Retinal pigment epithelial cell (primary cell): Measurements from ENCODE around the gene ARFGEF3.

ENCODE experiments used
- DNase-seq: peaks from one replicate; pipeline ENCODE4 v3.0.0-alpha.2; 2010; ENCODE audit warnings: low read depth
- H3K4me3 ChIP-seq: 2 replicates; pipeline ENCODE4 v1.5.1; 2011; ENCODE audit warnings: mild to moderate bottlenecking, low read length, control low read depth, moderate library complexity
- TF ChIP-seq, protein P1 (sequence below): conservative IDR thresholded peaks from 2 replicates; pipeline ENCODE4 v1.5.1; 2011; ENCODE audit warnings: low read depth, low read length, control low read depth, inconsistent platforms

The ARFGEF3 gene

DNA sequence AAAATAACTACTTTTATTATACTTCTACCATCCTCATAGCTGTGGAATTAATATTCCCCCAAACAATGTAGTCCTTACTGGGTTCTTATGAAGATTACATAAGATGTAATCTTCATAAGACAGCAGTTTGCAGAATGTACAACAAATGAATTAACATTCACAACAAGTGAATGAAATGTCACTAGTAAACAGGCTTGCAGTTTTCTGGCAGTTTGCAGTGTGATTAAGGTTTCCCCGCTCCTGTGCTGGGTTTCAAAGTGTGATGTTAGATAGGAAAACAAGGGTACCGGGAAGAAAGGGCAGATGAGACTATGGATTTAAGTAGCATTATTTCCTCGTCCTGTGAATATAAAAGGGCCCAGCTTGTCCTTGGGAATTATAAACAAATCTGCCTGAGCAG lies 22.5 kb downstream of the ARFGEF3 start:
- TF ChIP-seq, protein P1, sequence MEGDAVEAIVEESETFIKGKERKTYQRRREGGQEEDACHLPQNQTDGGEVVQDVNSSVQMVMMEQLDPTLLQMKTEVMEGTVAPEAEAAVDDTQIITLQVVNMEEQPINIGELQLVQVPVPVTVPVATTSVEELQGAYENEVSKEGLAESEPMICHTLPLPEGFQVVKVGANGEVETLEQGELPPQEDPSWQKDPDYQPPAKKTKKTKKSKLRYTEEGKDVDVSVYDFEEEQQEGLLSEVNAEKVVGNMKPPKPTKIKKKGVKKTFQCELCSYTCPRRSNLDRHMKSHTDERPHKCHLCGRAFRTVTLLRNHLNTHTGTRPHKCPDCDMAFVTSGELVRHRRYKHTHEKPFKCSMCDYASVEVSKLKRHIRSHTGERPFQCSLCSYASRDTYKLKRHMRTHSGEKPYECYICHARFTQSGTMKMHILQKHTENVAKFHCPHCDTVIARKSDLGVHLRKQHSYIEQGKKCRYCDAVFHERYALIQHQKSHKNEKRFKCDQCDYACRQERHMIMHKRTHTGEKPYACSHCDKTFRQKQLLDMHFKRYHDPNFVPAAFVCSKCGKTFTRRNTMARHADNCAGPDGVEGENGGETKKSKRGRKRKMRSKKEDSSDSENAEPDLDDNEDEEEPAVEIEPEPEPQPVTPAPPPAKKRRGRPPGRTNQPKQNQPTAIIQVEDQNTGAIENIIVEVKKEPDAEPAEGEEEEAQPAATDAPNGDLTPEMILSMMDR = no peak
- H3K4me3 ChIP-seq = no peak overlapping the region
- DNase-seq = no peak

DNA sequence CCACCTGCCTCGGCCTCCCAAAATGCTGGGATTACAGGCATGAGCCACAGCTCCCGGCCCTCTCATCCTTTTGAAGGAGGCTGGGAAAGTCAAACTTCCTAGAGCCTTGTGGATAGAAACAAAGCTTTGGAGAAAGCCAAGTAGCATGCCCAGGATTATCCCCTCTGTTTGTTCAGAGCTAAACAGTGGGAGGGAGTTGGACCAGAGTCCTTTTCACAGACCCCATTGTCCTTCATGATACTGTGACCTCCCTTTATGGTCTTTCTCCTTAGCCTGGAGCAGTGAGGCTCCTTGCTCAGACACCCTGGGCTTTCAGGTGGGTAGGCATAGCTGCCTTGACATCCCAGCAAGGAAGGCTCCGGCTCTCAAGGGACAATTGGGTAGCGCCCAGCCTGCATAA lies 25.4 kb downstream of the ARFGEF3 start:
- H3K4me3 ChIP-seq = no peak overlapping the region
- TF ChIP-seq, protein P1 = no peak
- no peak for DNase-seq

DNA sequence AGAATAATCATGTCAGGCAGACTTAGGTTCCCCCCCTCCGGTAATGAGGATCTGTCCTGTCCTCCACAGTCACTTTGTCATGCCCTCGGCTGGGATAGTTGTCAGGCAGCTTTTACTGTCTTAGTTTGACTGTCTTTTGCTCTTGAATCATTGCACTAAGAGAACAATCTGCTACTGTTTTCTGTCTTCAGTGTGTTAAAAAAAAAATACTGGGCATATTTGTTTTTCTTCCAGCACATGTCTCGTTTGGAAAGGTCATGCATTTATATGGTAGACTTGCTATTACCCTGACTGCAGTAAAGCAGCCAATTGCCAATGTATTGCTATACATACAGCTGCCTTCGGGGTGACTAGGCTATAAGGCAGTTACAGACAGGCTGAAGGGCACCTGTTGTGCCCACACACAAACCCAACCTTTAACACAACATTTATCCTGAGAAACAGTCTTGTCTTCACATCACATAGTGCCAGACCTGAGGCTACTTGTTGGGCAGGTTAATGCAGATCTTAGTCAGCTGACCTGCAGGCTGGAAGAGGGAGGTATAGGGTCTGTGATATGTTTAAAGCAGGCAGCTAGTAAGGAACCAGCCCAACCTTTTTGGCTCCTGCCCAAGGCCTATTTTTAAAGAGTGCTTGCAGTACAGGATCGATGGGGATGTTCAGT lies 26.7 kb downstream of the ARFGEF3 start:
- H3K4me3 ChIP-seq = no peak overlapping the region
- DNase-seq = no peak
- TF ChIP-seq, protein P1 = no peak

DNA sequence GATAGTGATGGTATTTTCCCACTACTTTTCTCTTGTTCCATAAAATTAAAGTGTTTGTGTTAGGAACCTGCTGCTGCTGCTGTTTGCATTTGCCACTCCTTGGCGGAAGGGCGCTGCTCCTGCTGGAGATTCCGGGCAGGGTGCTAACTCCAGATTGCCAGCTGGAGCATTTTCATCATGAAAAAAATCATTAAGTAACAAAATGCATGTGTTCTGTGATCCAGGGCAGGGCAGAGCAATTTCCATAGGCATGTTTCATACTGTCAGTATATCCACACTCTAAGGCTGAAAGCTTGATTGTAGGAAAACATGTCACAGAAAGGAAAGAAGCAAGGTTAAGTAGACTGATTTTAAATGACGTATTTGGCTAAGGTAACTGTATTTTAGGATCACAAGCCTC lies 32.5 kb downstream of the ARFGEF3 start:
- H3K4me3 ChIP-seq = no peak overlapping the region
- TF ChIP-seq, protein P1 = no peak
- DNase-seq = no peak

DNA sequence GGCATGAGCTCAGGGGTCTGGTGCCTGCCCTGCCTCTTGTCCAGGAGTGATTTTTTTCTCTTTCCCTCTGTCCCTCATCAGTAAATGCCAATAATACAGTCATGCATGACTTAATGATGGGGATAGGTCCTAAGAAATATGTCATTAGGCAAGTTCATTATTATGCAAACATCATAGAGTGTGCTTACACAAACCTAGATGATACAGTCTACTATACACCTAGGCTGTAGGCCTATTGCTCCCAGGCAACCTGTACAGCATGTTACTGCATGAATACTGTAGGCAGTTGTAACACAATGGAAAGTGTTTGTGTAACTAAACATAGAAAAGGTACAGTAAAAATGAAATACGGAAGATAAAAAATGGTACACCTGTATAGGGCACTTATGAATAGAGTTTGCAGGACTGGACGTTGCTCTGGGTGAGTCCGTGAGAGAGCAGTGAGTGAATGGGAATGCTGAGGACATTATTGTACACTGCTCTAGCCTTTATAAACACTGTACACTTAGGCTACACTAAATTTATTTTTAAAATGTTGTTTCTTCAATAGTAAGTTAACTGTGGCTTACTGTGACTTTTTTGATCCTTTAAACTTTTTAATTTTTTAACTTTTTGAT lies 34.5 kb downstream of the ARFGEF3 start:
- no peak for DNase-seq
- no peak overlapping the region for H3K4me3 ChIP-seq
- TF ChIP-seq, protein P1 = no peak

DNA sequence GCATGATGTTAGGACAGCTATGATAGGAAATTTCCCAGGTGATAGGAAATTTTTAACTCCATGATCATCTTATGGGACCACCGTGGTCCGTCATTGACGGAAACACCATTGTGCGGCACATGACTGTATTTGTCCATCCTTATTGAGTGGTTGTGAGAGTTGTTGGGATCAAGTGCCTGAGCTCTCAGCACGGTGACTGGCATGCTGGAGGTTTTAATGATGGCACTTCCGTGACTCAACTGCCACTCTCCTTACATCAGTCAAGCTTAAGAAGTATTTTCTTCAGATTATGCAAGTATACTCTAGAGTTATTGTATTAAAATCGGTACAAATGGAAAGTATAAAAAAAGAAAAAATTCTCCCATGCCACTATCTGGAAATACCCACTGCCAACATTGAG lies 35.8 kb downstream of the ARFGEF3 start:
- no peak for DNase-seq
- H3K4me3 ChIP-seq = no peak overlapping the region
- TF ChIP-seq, protein P1 = no peak
